ENCODE measurements around the gene PRRG2.

DNA sequence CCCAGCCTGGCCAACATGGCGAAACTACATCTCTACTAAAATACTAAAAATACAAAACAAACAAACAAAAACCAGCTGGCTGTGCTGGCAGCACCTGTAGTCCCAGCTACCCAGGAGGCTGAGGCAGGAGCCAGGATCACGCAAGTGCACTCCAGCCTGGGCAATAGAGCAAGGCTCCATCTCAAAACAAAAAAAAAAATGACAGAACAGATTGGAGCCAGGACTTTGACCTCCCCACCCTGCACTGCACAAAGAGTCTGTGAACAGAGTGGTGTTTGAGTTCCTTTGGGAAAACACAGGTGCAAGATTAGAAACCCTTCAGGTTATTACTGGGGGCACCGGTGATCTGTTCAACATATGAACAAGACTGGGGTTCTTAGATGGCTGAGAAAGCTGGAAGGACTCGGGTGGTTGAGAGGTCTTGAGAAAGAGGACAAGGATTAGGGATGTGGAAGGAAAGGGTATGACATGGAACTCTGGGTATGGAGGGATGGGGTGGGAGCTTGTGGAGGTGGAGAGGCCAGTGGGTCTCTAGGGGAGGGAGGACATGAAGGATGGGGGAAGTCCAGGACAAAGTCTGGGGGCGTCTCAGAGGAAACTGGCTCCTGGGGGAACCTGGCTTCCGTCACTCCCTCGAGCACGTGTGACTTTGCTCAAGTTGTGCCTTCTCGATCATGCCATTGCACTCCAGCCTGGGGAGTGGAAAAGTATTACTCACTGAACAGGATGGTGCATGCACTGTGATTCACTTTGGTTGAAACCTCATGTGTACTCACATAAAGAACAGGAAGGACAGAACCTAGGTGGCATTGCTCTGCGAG, 27.5 kb upstream of the PRRG2 start:
- TF ChIP-seq EZH2 (IDR thresholded peaks at IDR 0.05; ENCODE audit: borderline replicate concordance, low read length): no peak
- TF ChIP-seq, protein P1, sequence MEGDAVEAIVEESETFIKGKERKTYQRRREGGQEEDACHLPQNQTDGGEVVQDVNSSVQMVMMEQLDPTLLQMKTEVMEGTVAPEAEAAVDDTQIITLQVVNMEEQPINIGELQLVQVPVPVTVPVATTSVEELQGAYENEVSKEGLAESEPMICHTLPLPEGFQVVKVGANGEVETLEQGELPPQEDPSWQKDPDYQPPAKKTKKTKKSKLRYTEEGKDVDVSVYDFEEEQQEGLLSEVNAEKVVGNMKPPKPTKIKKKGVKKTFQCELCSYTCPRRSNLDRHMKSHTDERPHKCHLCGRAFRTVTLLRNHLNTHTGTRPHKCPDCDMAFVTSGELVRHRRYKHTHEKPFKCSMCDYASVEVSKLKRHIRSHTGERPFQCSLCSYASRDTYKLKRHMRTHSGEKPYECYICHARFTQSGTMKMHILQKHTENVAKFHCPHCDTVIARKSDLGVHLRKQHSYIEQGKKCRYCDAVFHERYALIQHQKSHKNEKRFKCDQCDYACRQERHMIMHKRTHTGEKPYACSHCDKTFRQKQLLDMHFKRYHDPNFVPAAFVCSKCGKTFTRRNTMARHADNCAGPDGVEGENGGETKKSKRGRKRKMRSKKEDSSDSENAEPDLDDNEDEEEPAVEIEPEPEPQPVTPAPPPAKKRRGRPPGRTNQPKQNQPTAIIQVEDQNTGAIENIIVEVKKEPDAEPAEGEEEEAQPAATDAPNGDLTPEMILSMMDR (conservative IDR thresholded peaks at IDR 0.05 in 1 of 2, IDR thresholded peaks at IDR 0.05 in 1 of 2; ENCODE audit: extremely low read depth in 1 of 2, insufficient read depth in 1 of 2, low read depth in 1 of 2, low read length in 2 of 2): no peak

Data from mammary epithelial cell (primary cell).